CD4-positive, alpha-beta T cell treated with Interleukin-17A for 1 hour (primary cell): ENCODE results near the gene DYSF.

ENCODE experiments used
- DNase-seq: peaks from one replicate; pipeline ENCODE4 v3.0.0-alpha.2; 2020

DYSF gene

GRCh38 chr2:71716697-71717624, 263.6 kb downstream of the DYSF start:
- DNase-seq = no peak

GRCh38 chr2:71718686-71719085, 265.3 kb downstream of the DYSF start:
- no peak for DNase-seq

DNA sequence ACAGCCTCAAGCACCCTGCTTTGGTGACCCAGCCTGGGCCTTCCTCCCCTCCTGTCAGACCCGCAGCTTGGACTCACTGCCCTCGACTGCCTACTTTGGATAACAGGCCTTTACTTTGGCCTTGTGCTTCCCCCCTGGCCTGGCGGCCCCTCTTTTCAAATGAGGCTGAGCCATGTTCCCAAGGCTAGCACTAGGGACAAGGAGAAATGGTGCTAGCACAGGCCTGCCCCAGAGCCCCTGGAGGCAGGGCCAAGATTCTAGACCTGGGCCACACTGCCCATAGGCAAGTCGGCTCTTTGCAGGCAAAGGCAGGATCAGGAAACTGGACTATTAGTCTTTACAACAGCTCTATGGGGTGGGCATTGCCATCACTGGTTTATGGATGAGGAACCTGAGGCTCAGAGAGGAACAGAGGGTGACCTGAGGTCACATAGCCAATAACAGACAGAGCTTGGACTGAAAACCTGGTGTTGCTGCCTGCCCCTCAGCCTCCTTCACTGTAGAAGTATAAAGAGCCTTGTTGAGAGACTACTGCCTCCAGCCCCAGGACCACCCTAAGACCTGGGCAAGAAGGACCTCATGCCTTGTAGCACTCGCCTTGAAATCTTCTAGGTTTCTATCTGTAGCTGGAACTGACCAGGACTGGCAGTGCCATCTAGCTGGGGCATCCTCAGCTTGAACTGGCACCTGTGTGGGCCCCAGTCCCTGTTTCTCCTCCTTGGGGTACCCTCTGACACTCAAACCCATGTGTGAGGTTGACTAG, 266.3 kb downstream of the DYSF start:
- no peak for DNase-seq

- no peak for DNase-seq
Observed at GRCh38 chr2:71720283-71720560, 266.9 kb downstream of the DYSF start.

GRCh38 chr2:71720596-71721361, 267.4 kb downstream of the DYSF start:
- DNase-seq = no peak

- DNase-seq = no peak
Observed at GRCh38 chr2:71721362-71721665, 268.0 kb downstream of the DYSF start.

DNA sequence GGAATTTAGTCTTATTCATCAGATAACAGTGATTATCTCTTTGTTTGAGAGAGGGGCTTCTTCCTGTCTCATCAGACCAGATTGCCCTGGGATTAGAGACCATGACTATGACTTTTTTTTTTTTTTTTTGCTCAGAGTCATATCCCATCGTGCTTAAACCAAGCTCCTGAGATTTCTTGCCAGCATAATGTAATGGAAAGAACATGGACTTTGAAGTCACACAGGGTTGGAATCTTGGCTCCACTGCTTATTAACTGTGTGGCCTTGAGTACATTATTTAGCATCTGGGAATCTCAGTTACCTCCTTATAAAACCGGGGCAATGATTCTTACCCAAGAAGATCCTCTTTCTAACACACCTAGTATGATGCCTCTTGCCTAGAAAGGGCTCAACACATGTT, 268.3 kb downstream of the DYSF start:
- no peak for DNase-seq

DNA sequence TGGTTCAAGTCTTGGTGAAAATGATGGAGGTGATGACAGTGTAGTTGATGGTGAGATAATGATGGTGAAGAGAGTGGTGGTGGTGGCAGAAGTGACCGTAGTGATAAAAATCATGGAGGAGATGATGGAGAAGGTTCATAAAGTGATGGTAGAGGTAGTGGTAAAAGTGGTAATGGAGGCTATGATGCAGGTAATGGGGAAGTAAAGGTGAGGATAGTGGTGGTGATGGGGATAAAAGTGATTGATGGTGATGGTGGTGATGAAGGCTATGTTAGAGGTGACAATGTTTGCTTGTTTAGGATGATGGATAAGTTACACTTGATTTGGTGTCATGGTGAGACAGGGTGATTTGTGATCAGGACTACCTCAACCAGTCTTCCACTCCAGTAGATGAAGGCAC, 268.9 kb downstream of the DYSF start:
- DNase-seq = no peak

DNA sequence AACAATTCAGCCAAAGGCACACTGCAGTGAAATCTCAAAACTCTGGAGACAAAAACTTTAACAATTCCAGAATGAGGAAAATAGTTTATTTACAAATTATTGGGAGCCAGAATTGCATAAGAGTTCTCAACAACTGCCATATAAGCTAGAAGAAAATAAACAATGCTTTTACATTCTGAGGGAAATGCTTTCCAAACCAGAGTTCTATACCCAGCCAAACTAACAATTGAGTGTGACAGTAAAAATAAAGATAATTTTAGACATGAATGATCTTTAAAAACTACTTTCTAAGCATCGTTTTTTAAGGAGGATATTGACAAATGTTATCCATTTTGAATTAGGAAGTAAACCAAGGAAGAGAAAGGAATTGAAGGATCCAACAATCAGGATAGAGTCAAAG, 271.4 kb downstream of the DYSF start:
- no peak for DNase-seq

GRCh38 chr2:71725836-71726235, 272.5 kb downstream of the DYSF start:
- no peak for DNase-seq

- no peak for DNase-seq
Observed at GRCh38 chr2:71727562-71727961, 274.2 kb downstream of the DYSF start.

- no peak for DNase-seq
Observed at GRCh38 chr2:71728036-71728435, 274.7 kb downstream of the DYSF start.

- DNase-seq = peak; percentile 1
Observed at GRCh38 chr2:71730785-71731383, 277.5 kb downstream of the DYSF start.

DNA sequence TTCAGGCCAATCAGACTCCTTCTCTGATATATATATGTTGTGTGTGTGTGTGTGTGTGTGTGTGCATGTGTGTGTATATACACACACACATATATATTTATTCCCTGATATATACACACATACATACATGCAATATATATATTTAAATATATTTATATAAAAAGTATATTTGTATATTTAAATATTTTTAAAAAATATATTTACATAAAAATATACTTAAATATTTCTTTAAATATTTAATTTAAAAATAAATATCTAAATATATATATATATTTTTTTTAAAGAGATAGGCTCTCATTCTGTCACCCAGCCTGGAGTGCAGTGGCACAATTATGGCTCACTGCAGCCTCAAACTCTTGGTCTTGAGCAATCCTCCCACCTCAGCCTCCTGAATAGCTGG, 281.3 kb downstream of the DYSF start:
- DNase-seq = no peak

DNA sequence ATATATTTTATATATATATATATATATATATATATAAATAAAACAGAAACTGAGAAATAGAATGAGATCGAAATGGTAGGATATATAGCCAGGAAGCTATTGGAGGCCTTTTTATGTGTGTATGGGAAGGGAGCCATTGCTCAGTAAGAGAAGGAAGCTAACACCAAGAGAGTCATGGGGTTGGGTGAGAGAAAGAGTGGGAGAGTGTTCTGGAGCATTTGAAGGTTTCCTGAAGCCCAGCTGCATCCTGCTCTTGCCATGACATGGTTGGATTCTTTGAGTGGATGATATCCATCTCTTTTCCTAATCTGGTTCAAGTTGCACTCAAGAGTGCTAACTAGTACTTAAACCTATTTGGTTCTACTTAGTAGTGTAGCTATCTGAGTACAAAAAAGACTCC, 282.3 kb downstream of the DYSF start:
- no peak for DNase-seq
